H1 (cell line): ENCODE measurements around the gene CCDC60. TPM values are rescaled to one million over a fixed set of nuclear protein-coding genes. Genes with fewer than 3 reads are reported as not detected.

Source experiments
- CTCF ChIA-PET: fragments of 300-600 bp; sonication (Branson Sonifier 250); formaldehyde crosslinking; loops from one replicate; lab custom pipeline; 2021; ENCODE audit not compliant: partially characterized antibody; lab: Charles Lee
- POLR2A ChIA-PET: fragments of 300-600 bp; sonication (Branson Sonifier 250); formaldehyde crosslinking; loops from one replicate; lab custom pipeline; 2021; ENCODE audit warnings: inconsistent platforms; ENCODE audit not compliant: partially characterized antibody; lab: Charles Lee
- DNase-seq, 2 experiments: peaks; one replicate each; pipeline versions ENCODE4 v3.0.0 to v3.0.0-alpha.2; 2010 to 2022; ENCODE audit warnings: low spot score in 2 of 2, low read depth in 1 of 2, mixed read lengths in 1 of 2
- FAIRE-seq: peaks from 2 replicates; lab custom pipeline; 2011; peaks lifted over from hg19 to GRCh38; lab: Jason Lieb, UNC
- H2AFZ ChIP-seq: 2 replicates; pipeline ENCODE4 v1.8.1; 2012; ENCODE audit warnings: low read length, inconsistent platforms
- H2AK5ac ChIP-seq: 2 replicates; pipeline ENCODE4 v1.6.1; 2013; ENCODE audit warnings: low read depth, low read length
- H2BK120ac ChIP-seq: replicated peaks from 2 replicates; pipeline ENCODE3; 2013; ENCODE audit warnings: low read depth, low read length, inconsistent platforms
- H2BK12ac ChIP-seq: 2 replicates; pipeline ENCODE4 v1.6.1; 2013; ENCODE audit warnings: low read depth, low read length
- H2BK15ac ChIP-seq: 2 replicates; pipeline ENCODE4 v1.6.1; 2013; ENCODE audit warnings: low read length
- H2BK20ac ChIP-seq: 2 replicates; pipeline ENCODE4 v1.6.1; 2013; ENCODE audit warnings: low read length
- H2BK5ac ChIP-seq: 2 replicates; pipeline ENCODE4 v1.6.1; 2013; ENCODE audit warnings: low read depth, low read length
- H3K14ac ChIP-seq: 2 replicates; pipeline ENCODE4 v1.6.1; 2013; ENCODE audit warnings: inconsistent platforms; ENCODE audit not compliant: insufficient read length
- H3K18ac ChIP-seq: 2 replicates; pipeline ENCODE4 v1.6.1; 2013; ENCODE audit warnings: low read length; ENCODE audit errors: extremely low read depth
- H3K23ac ChIP-seq: 2 replicates; pipeline ENCODE4 v1.6.1; 2013; ENCODE audit warnings: inconsistent platforms; ENCODE audit not compliant: insufficient read length
- H3K23me2 ChIP-seq: 2 replicates; pipeline ENCODE4 v1.6.1; 2013; ENCODE audit warnings: low read depth, low read length
- H3K27ac ChIP-seq: 2 replicates; pipeline ENCODE4 v1.6.1; 2011; ENCODE audit warnings: low read depth, low read length, inconsistent platforms
- H3K27me3 ChIP-seq, 4 experiments: replicated peaks in 1 of 4; 1 replicate in 1 of 4; 2 replicates in 3 of 4; pipeline versions ENCODE4 v1.6.1 to v1.8.1; 2011 to 2013; ENCODE audit warnings: low read length in 3 of 4, mild to moderate bottlenecking in 3 of 4, inconsistent platforms in 2 of 4, mixed read lengths in 2 of 4, moderate library complexity in 1 of 4; ENCODE audit not compliant: control insufficient read depth in 3 of 4, insufficient read depth in 3 of 4; ENCODE audit errors: extremely low read depth in 1 of 4
- H3K36me3 ChIP-seq, 4 experiments: 2 replicates each; pipeline versions ENCODE4 v1.6.1 to v1.8.1; 2011 to 2013; ENCODE audit warnings: mild to moderate bottlenecking in 4 of 4, low read length in 3 of 4, moderate library complexity in 2 of 4, control low read depth in 1 of 4, inconsistent platforms in 1 of 4; ENCODE audit not compliant: insufficient read depth in 4 of 4, control insufficient read depth in 2 of 4
- H3K4ac ChIP-seq: replicated peaks from 2 replicates; pipeline ENCODE3; 2013; ENCODE audit warnings: low read length, low read depth, mixed read lengths, inconsistent platforms; ENCODE audit not compliant: insufficient read length
- H3K4me1 ChIP-seq, 4 experiments: replicated peaks in 1 of 4; 1 replicate in 1 of 4; 2 replicates in 3 of 4; pipeline versions ENCODE4 v1.6.1 to v1.8.1; 2011 to 2013; ENCODE audit warnings: low read length in 3 of 4, inconsistent platforms in 2 of 4, mixed read lengths in 1 of 4; ENCODE audit not compliant: insufficient read depth in 4 of 4, control insufficient read depth in 3 of 4
- H3K4me2 ChIP-seq, 2 experiments: 2 replicates each; pipeline versions ENCODE4 v1.6.1 to v1.8.1; 2011 to 2013; ENCODE audit warnings: low read depth in 2 of 2, low read length in 2 of 2, control low read depth in 1 of 2, inconsistent platforms in 1 of 2, mild to moderate bottlenecking in 1 of 2; ENCODE audit not compliant: insufficient read depth in 1 of 2
- H3K4me3 ChIP-seq, 4 experiments: fragments of 200-600, 300-600 bp in 1 of 4; sonication (generic), shearing (Covaris generic), sonication (Bioruptor Twin) in 1 of 4; 2 replicates each; pipeline versions ENCODE4 v1.5.1 to v1.8.1; 2011 to 2016; ENCODE audit warnings: low read length in 4 of 4, low read depth in 3 of 4, control low read depth in 2 of 4, inconsistent platforms in 2 of 4, mild to moderate bottlenecking in 2 of 4, mixed read lengths in 1 of 4, moderate library complexity in 1 of 4; ENCODE audit not compliant: insufficient read depth in 2 of 4; ENCODE audit errors: extremely low read depth in 1 of 4
- H3K56ac ChIP-seq: replicated peaks from 2 replicates; pipeline ENCODE3; 2013; ENCODE audit warnings: low read depth, mild to moderate bottlenecking, mixed read lengths, low read length, inconsistent platforms; ENCODE audit not compliant: insufficient read length
- H3K79me1 ChIP-seq: 2 replicates; pipeline ENCODE4 v1.6.1; 2013; ENCODE audit warnings: low read depth, low read length, control low read depth
- H3K79me2 ChIP-seq, 2 experiments: 2 replicates each; pipeline versions ENCODE4 v1.6.1 to v1.8.1; 2012 to 2013; ENCODE audit warnings: low read length in 2 of 2, mild to moderate bottlenecking in 2 of 2, inconsistent platforms in 1 of 2; ENCODE audit not compliant: insufficient read depth in 2 of 2, control insufficient read depth in 1 of 2
- H3K9ac ChIP-seq, 4 experiments: replicated peaks in 1 of 4; 1 replicate in 1 of 4; 2 replicates in 3 of 4; pipeline versions ENCODE4 v1.6.1 to v1.8.1; 2011 to 2013; ENCODE audit warnings: low read depth in 3 of 4, low read length in 3 of 4, control low read depth in 2 of 4, mild to moderate bottlenecking in 2 of 4, moderate library complexity in 2 of 4, inconsistent platforms in 1 of 4; ENCODE audit errors: extremely low read depth in 1 of 4
- H3K9me3 ChIP-seq, 2 experiments: 2 replicates each; pipeline versions ENCODE4 v1.6.1 to v1.8.1; 2012 to 2013; ENCODE audit warnings: mild to moderate bottlenecking in 2 of 2, moderate library complexity in 2 of 2, control low read depth in 1 of 2, inconsistent platforms in 1 of 2, low read depth in 1 of 2, low read length in 1 of 2, mixed read lengths in 1 of 2; ENCODE audit not compliant: insufficient read depth in 2 of 2
- H4K20me1 ChIP-seq, 2 experiments: replicated peaks in 1 of 2; 2 replicates each; pipeline versions ENCODE3 to v1.8.1; 2011 to 2013; ENCODE audit warnings: inconsistent platforms in 2 of 2, low read length in 2 of 2, mild to moderate bottlenecking in 1 of 2; ENCODE audit not compliant: insufficient read depth in 2 of 2, control insufficient read depth in 1 of 2
- H4K5ac ChIP-seq: 2 replicates; pipeline ENCODE4 v1.6.1; 2013; ENCODE audit warnings: low read length, low read depth, mixed read lengths, inconsistent platforms; ENCODE audit not compliant: insufficient read length
- H4K8ac ChIP-seq: 2 replicates; pipeline ENCODE4 v1.8.0; 2013; ENCODE audit warnings: mild to moderate bottlenecking, moderate library complexity, low read length, inconsistent platforms; ENCODE audit not compliant: insufficient read depth; ENCODE audit errors: extremely low read depth
- H4K91ac ChIP-seq: replicated peaks from 2 replicates; pipeline ENCODE3; 2013; ENCODE audit warnings: low read length, mixed read lengths, inconsistent platforms; ENCODE audit not compliant: insufficient read length
- BACH1 ChIP-seq: IDR thresholded peaks from 2 replicates; pipeline ENCODE4 v1.6.1; 2012; ENCODE audit warnings: low read length, improper control_type of control experiment
- CBX8 ChIP-seq: fragments of 300-800, 300-1000 bp; sonication (generic); IDR thresholded peaks from 2 replicates; pipeline ENCODE4 v1.7.1; 2016; ENCODE audit warnings: low read depth, low read length, borderline replicate concordance
- CTBP2 ChIP-seq: IDR thresholded peaks from 2 replicates; pipeline ENCODE4 v1.7.0; 2011; ENCODE audit warnings: borderline replicate concordance, mild to moderate bottlenecking, moderate library complexity, mixed read lengths, low read length; ENCODE audit not compliant: insufficient read depth, insufficient read length
- E2F6 ChIP-seq: IDR thresholded peaks from 2 replicates; pipeline ENCODE4 v1.6.1; 2012; ENCODE audit warnings: inconsistent platforms
- EZH2 ChIP-seq: fragments of 200-600 bp; sonication (generic); IDR thresholded peaks from 2 replicates; pipeline ENCODE4 v1.7.1; 2012; ENCODE audit warnings: low read depth, mild to moderate bottlenecking, moderate library complexity, low read length, inconsistent platforms; ENCODE audit not compliant: severe bottlenecking
- GTF2F1 ChIP-seq: IDR thresholded peaks from 2 replicates; pipeline ENCODE4 v1.6.1; 2012; ENCODE audit warnings: low read depth, low read length, improper control_type of control experiment, borderline replicate concordance
- JUND ChIP-seq: IDR thresholded peaks from 2 replicates; pipeline ENCODE4 v1.6.1; 2011; ENCODE audit warnings: mild to moderate bottlenecking, improper control_type of control experiment, low read length
- KDM5A ChIP-seq: fragments of 200-600 bp; IDR thresholded peaks from 2 replicates; pipeline ENCODE4 v1.7.1; 2012; ENCODE audit warnings: mild to moderate bottlenecking, low read length, inconsistent platforms, mixed read lengths
- RBBP5 ChIP-seq: IDR thresholded peaks from 2 replicates; pipeline ENCODE4 v1.7.1; 2012; ENCODE audit warnings: low read depth, mild to moderate bottlenecking, inconsistent platforms, low read length, moderate library complexity, borderline replicate concordance
- SP2 ChIP-seq: IDR thresholded peaks from 2 replicates; pipeline ENCODE4 v1.6.1; 2012; ENCODE audit warnings: mild to moderate bottlenecking, low read length, inconsistent platforms
- TAF1 ChIP-seq: IDR thresholded peaks from 2 replicates; pipeline ENCODE4 v1.6.1; 2011; ENCODE audit warnings: mild to moderate bottlenecking, low read depth, low read length
- WGBS, 2 experiments: shearing (Covaris generic) in 1 of 2; methylation state at CpG; one replicate each; pipeline versions ENCODE4 v1.1.6 to v1.1.7; 2013 to 2015; ENCODE audit warnings: low lambda C conversion rate in 2 of 2, mixed read lengths in 2 of 2, inconsistent platforms in 1 of 2, low coverage in 1 of 2, missing lambda C conversion rate in 1 of 2; ENCODE audit not compliant: insufficient replicate concordance in 2 of 2, insufficient coverage in 1 of 2, insufficient read length in 1 of 2; ENCODE audit errors: extremely low coverage in 1 of 2, missing lambda C conversion rate in 1 of 2; 5-methylcytosine and 5-hydroxymethylcytosine counted together
- polyA plus RNA-seq, 7 experiments: library from polyadenylated mRNA; depleted of rRNA in 3 of 7; stranded (reverse) in 5 of 7; unstranded in 2 of 7; fragments of >200 nt in 5 of 7; fragments of 200-250 nt in 2 of 7; gene quantifications; 1 replicate in 5 of 7; 2 replicates in 1 of 7; 4 replicates in 1 of 7; pipeline versions ENCODE4 v1.2.1 to v1.2.3, GENCODE V29; 2011 to 2013; ENCODE audit warnings: missing spikeins in 2 of 7, mixed read lengths in 2 of 7
- total RNA-seq: library from RNA; stranded (reverse); fragmentation: NEBNext Ultra II Directional; extraction: Animal tissue kit (Norgen Biotek cat#: 25700); gene quantifications from 2 replicates; pipeline ENCODE4 v1.2.1, GENCODE V29; 2021
- TF ChIP-seq, protein P1 (sequence below): IDR thresholded peaks from 2 replicates; pipeline ENCODE4 v1.6.1; 2011; ENCODE audit warnings: low read length, improper control_type of control experiment

Gene CCDC60
- total and polyA plus RNA-seq, 2 of the 8 experiments (the other 6 are each of a cell fraction or from before 2014, with no cell fraction given), result 0.05 TPM; not detected in 1

DNA sequence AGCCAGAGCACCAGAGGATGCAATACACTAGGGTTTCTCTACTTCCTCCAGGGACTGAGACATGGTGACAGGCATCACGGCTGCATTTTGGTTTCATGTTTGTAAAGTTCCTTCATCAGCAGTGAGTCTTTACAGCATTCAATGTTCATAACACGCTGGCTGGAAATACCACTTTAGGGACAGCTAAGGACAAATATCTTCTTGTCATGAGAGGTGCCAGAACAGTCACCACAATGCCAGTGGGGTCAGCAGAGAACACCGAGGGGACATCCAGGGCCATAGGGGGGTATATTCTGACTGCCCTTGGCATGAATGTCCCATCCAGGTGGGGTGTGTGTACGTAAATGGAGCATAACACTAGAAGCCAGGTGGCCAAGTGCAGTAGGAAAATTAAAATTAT is 72.3 kb downstream of the CCDC60 start:
- Histone ChIP-seq H3K4me3 (no peak overlapping the region), H2BK120ac (no peak overlapping the region), H3K14ac (no peak overlapping the region), H3K4ac (no peak overlapping the region), H3K27ac (no peak overlapping the region), H4K5ac (no peak overlapping the region), H3K79me2 (no peaks in the 10 kb centered on the region), H4K8ac (no peak overlapping the region), H2AK5ac (no peak overlapping the region), H3K4me2 (no peak overlapping the region), H3K79me1 (no peaks in the 10 kb centered on the region), H3K36me3 (no peaks in the 10 kb centered on the region), H3K9me3 (no peaks in the 10 kb centered on the region), H3K23ac (no peak overlapping the region), H2BK12ac (0 out of 2 replicates have a peak overlapping the region, but pooled peaks have one; percentile 27), H3K23me2 (no peaks in the 10 kb centered on the region; the same call in 1 of the 2 replicates), H2BK15ac (no peak overlapping the region), H3K56ac (no peak overlapping the region), H3K9ac (no peak overlapping the region), H2BK5ac (no peak overlapping the region), H2AFZ (no peak overlapping the region), H3K18ac (peak overlapping the region; percentile 78), H2BK20ac (0 out of 2 replicates have a peak overlapping the region, but pooled peaks have one; percentile 15), H3K4me1 (peaks cover 0 to 2% (median under 1%) of the 10 kb centered on the region in 4 experiments; a peak in 3 of 7 replicates), H4K91ac (no peak overlapping the region), H3K27me3 (no peaks in the 10 kb centered on the region), H4K20me1 (no peaks in the 10 kb centered on the region)
- no peak for DNase-seq
- WGBS, 2 experiments, result 85% methylated on average over 4 of the region's 4 CpGs; no CpG with 5 or more reads in 1 of the 2 experiments
- no peak for FAIRE-seq
- POLR2A ChIA-PET, result interaction anchor here (0.6 kb wide), 1 partner anchor 558 kb away, joined by 4 read pairs; no protein-coding TSS in a partner anchor
- CTCF ChIA-PET, result interaction anchor here (1.3 to 1.5 kb wide), 2 partner anchors 7 to 189 kb away, joined by 5 to 7 read pairs; no protein-coding TSS in a partner anchor
- TF ChIP-seq SP2 (no peak), CTBP2 (no peak), KDM5A (no peak), JUND (no peak), BACH1 (no peak), CBX8 (no peak), RBBP5 (no peak), GTF2F1 (no peak), E2F6 (no peak), EZH2 (no peak), TAF1 (no peak)
- TF ChIP-seq, protein P1, sequence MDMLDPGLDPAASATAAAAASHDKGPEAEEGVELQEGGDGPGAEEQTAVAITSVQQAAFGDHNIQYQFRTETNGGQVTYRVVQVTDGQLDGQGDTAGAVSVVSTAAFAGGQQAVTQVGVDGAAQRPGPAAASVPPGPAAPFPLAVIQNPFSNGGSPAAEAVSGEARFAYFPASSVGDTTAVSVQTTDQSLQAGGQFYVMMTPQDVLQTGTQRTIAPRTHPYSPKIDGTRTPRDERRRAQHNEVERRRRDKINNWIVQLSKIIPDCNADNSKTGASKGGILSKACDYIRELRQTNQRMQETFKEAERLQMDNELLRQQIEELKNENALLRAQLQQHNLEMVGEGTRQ, result no peak
